ENCODE data around the gene TUBA4B. TPM values are rescaled to one million over a fixed set of nuclear protein-coding genes. Genes with fewer than 3 reads are reported as not detected.
A peak's percentile ranks its signal among the peaks of the same experiment; 100 is the strongest.

The TUBA4B gene
- total RNA-seq, 2 donors from 2014 or later: not detected

- TF ChIP-seq CTCF (IDR thresholded peaks at IDR 0.05) (no peak), POLR2A (IDR thresholded peaks at IDR 0.05) (no peak)
- 0 to 1% methylated on average over 16 to 37 of the region's 37 CpGs for WGBS, 2 donors
- DNase-seq (peak; percentile 66 to 75 (median 71)), ATAC-seq (peak; percentile 52)
- Histone ChIP-seq H3K27ac (peak overlapping the region; percentile 68 to 92 (median 90)), H3K4me3 (peak overlapping the region in 1 of 2 donors; percentile 1), H3K4me1 (peaks cover 31% of the 10 kb centered on the region), H3K36me3 (replicated peaks in 1 of 2; ENCODE audit: insufficient read depth in 1 of 2, low read depth in 2 of 2) (peaks cover 3 to 11% of the 10 kb centered on the region in 2 donors), H3K9me3 (no peaks in the 10 kb centered on the region), H3K27me3 (no peaks in the 10 kb centered on the region)
- intact Hi-C loops (cut with DNase I): no loop called here
Observed at GRCh38 chr2:219218217-219218731, 34.8 kb upstream of the TUBA4B start.

- Histone ChIP-seq H3K4me1 (peaks cover 31% of the 10 kb centered on the region), H3K27me3 (no peaks in the 10 kb centered on the region), H3K27ac (peak within 1 kb of the TSS; percentile 68 to 92 (median 90)), H3K4me3 (peak within 1 kb of the TSS in 1 of 2 donors; percentile 1), H3K36me3 (replicated peaks in 1 of 2; ENCODE audit: insufficient read depth in 1 of 2, low read depth in 2 of 2) (peaks cover 4 to 19% of the 10 kb centered on the region in 2 donors), H3K9me3 (no peaks in the 10 kb centered on the region)
- 8 to 12% methylated on average over 21 to 71 of the region's 71 CpGs for WGBS, 2 donors
- DNase-seq: peak; percentile 95 to 97 (median 96)
- peak; percentile 88 for ATAC-seq
- peak; percentile 35 to 44 (median 44) for TF ChIP-seq POLR2A (IDR thresholded peaks at IDR 0.05)
- TF ChIP-seq CTCF (IDR thresholded peaks at IDR 0.05): no peak
- intact Hi-C loops (cut with DNase I): no loop called here
Observed at GRCh38 chr2:219218732-219219701, 34.0 kb upstream of the TUBA4B start, which contains the start of gene ABCB6. ABCB6 (minus strand) TSS chr2:219218958; CDS start chr2:219218673, 285 bp downstream.

- DNase-seq: no peak
- intact Hi-C loops (cut with DNase I): loop anchor here (10.0 kb wide), 1 partner anchor 45 kb away; the partner anchor contains the start of genes CNPPD1, RETREG2 and SLC23A3
- H3K36me3 ChIP-seq (replicated peaks in 1 of 2; ENCODE audit: insufficient read depth in 1 of 2, low read depth in 2 of 2): peaks cover 13 to 27% of the 10 kb centered on the region in 2 donors
Observed at GRCh38 chr2:219219784-219220532, 33.1 kb upstream of the TUBA4B start.

More at GRCh38 chr2:219219784-219220532, 33.1 kb upstream of the TUBA4B start:
- no peak for ATAC-seq
- Histone ChIP-seq H3K9me3 (no peaks in the 10 kb centered on the region), H3K27ac (peak overlapping the region in 1 of 4 donors; percentile 68), H3K4me1 (peaks cover 31% of the 10 kb centered on the region), H3K27me3 (no peaks in the 10 kb centered on the region), H3K4me3 (no peak overlapping the region)
- 86 to 90% methylated on average over 15 to 18 of the region's 18 CpGs for WGBS, 2 donors
- TF ChIP-seq POLR2A (IDR thresholded peaks at IDR 0.05) (no peak), CTCF (IDR thresholded peaks at IDR 0.05) (no peak)

All from body of pancreas (tissue), 4 donors.